ENCODE results near the gene MBD4. TPM values are rescaled to one million over a fixed set of nuclear protein-coding genes. Genes with fewer than 3 reads are reported as not detected.

The MBD4 gene
- total RNA-seq, 1 experiment from 2014 or later: 36.9 TPM

- Mint-ChIP-seq H3K27ac (no peak overlapping the region), H3K9me3 (no peaks in the 10 kb centered on the region), H3K4me3 (no peak overlapping the region), H3K4me1 (no peaks in the 10 kb centered on the region), H3K36me3 (no peaks in the 10 kb centered on the region; the same call in 1 of the 2 replicates), H3K27me3 (ENCODE audit: low read depth) (no peaks in the 10 kb centered on the region)
- no peak for DNase-seq (ENCODE audit: low spot score)
- no peak for ATAC-seq
- ChIA-PET CTCF (no interaction called here), POLR2A (no interaction called here)
- TF ChIP-seq USF1 (CRISPR knock-in tag; IDR thresholded peaks at IDR 0.05) (no peak), TP53 (CRISPR knock-in tag; IDR thresholded peaks at IDR 0.05) (no peak), MYBL2 (CRISPR knock-in tag; IDR thresholded peaks at IDR 0.05) (no peak), ZSCAN18 (CRISPR knock-in tag; IDR thresholded peaks at IDR 0.05) (no peak), ZNF416 (CRISPR knock-in tag; IDR thresholded peaks at IDR 0.05) (no peak), MLX (CRISPR knock-in tag; IDR thresholded peaks at IDR 0.05) (no peak), ATF3 (CRISPR knock-in tag; conservative IDR thresholded peaks at IDR 0.05) (no peak), HMGXB4 (CRISPR knock-in tag; IDR thresholded peaks at IDR 0.05) (no peak)
Measured at GRCh38 chr3:129463094-129463493, 23.3 kb upstream of the MBD4 start.

- no peaks in the 10 kb centered on the region for H3K9me3 Mint-ChIP-seq
- DNase-seq (ENCODE audit: low spot score) (no peak), ATAC-seq (no peak)
- no peaks in the 10 kb centered on the region for H3K4me1 Mint-ChIP-seq
- POLR2A ChIA-PET: no interaction called here
- CTCF ChIA-PET: no interaction called here
- H3K27me3 Mint-ChIP-seq (ENCODE audit: low read depth): no peaks in the 10 kb centered on the region
- no peaks in the 10 kb centered on the region; the same call in 1 of the 2 replicates for H3K36me3 Mint-ChIP-seq
- H3K27ac Mint-ChIP-seq: no peak overlapping the region
- H3K4me3 Mint-ChIP-seq: no peak overlapping the region
- TF ChIP-seq ZNF512 (CRISPR knock-in tag; IDR thresholded peaks at IDR 0.05; ENCODE audit: borderline replicate concordance): no peak
- TF ChIP-seq ZNF121 (CRISPR knock-in tag; IDR thresholded peaks at IDR 0.05): no peak
- TF ChIP-seq SOX15 (CRISPR knock-in tag; IDR thresholded peaks at IDR 0.05): no peak
- TF ChIP-seq ETV6 (CRISPR knock-in tag; IDR thresholded peaks at IDR 0.05): no peak
- TF ChIP-seq ZNF425 (CRISPR knock-in tag; conservative IDR thresholded peaks at IDR 0.05): no peak
- TF ChIP-seq EMX1 (CRISPR knock-in tag; IDR thresholded peaks at IDR 0.05): no peak
Measured at GRCh38 chr3:129462361-129462968, 22.7 kb upstream of the MBD4 start.
